K562 treated with DMSO at 1 percent for 4 hours (cell line): ENCODE measurements around the gene RUNX2. TPM values are rescaled to one million over a fixed set of nuclear protein-coding genes. Genes with fewer than 3 reads are reported as not detected.

Experiments used
- total RNA-seq: library from RNA; unstranded; fragments of 300-600 nt; gene quantifications from 2 replicates; pipeline ENCODE4 v1.2.3, GENCODE V29; 2022; ENCODE audit not compliant: insufficient read depth

Gene RUNX2
- 2.3 and 3.1 TPM in 2 replicates for total RNA-seq

DNA sequence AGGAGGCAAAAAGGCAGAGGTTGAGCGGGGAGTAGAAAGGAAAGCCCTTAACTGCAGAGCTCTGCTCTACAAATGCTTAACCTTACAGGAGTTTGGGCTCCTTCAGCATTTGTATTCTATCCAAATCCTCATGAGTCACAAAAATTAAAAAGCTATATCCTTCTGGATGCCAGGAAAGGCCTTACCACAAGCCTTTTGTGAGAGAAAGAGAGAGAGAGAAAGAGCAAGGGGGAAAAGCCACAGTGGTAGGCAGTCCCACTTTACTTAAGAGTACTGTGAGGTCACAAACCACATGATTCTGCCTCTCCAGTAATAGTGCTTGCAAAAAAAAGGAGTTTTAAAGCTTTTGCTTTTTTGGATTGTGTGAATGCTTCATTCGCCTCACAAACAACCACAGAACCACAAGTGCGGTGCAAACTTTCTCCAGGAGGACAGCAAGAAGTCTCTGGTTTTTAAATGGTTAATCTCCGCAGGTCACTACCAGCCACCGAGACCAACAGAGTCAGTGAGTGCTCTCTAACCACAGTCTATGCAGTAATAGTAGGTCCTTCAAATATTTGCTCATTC lies at the start of gene RUNX2:
Gene RUNX2 (plus strand): TSS at position 375 of the 567 bp plus-strand sequence. CDS start 397 bp downstream, outside the sequence.

DNA sequence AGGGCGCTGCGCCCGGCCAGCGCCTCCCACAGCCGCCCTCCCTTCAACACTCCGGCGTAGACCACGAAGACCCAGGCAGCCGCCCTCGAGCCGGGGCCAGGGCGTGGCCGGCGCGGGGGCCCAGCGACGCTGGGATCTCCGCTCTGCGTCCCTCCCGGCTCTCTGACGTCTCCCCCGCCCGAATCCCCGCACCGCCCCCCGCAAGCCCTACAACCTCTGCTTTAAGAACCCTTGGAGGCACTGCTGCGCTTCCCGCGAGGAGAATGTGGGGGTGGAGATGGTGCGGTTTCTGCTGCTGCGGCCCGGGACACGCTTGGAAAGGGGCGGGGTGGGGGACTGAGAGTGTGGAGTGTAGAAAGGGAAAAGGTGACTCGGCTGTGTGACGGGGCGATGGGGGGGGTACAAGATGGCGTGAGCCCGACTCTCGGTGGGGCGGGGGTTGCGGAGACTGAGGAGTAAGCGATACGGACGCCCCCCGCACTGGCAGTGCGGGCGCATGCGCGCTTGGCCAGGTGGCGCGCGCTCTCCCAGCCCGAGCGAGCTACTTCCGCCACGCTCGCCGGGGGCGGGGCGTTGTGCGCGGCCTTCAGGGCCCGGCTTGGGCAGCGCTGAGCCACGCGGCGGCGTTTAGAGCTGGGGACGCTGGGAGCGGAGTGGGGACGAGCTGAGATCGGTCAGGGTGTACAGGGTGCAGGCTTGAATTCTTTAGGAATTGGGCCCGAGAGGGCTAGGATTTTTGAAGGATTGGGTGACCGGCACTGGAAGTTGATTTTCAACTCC lies 49.6 kb downstream of the RUNX2 start, which contains the start of gene SUPT3H:
Gene SUPT3H (minus strand): TSS at position 381 of the 780 bp plus-strand sequence.

Other genes starting within 250 kb of the RUNX2 start
- gene SUPT3H, start 49.6 kb downstream of the RUNX2 start, total RNA-seq: 11.5 and 22.8 TPM in 2 replicates